K562 (cell line): ENCODE results near the gene GLUD1. TPM values are rescaled to one million over a fixed set of nuclear protein-coding genes. Genes with fewer than 3 reads are reported as not detected.
A peak's percentile ranks its signal among the peaks of the same experiment; 100 is the strongest.
"Not testable (repeated sequence)": the region's sequence is repeated elsewhere in the genome, so short reads cannot be mapped to it uniquely, and the experiment has no call there.

Experiments
- ATAC-seq: fragments of 200-7000 bp; cut with Tn5 transposase; 3 replicates; pipeline ENCODE4 v1.9.1; 2020; ENCODE audit warnings: moderate library complexity
- BruUV-seq: library from RNA; stranded (reverse); fragments of 400-500 nt; replicated peaks from 2 replicates; lab custom pipeline; 2021; lab: Mats Ljungman, UMichigan
- CTCF ChIA-PET: fragments of 300-600 bp; formaldehyde crosslinking; extraction: SDS; loops from one replicate; lab custom pipeline; 2021; ENCODE audit warnings: low intra/inter-chr PET ratio; lab: Yijun Ruan, JAX
- POLR2A ChIA-PET: fragments of 300-600, 350-650 bp; sonication (Branson Sonifier 250); formaldehyde crosslinking; extraction: SDS; loops from one replicate; lab custom pipeline; 2021; ENCODE audit warnings: antibody characterized with exemption, inconsistent platforms; lab: Yijun Ruan, JAX
- DNase-seq, 4 experiments: peaks; one replicate each; pipeline versions ENCODE4 v3.0.0 to v3.0.0-alpha.2; 2011 to 2018; ENCODE audit warnings: low spot score in 3 of 4, mixed read lengths in 3 of 4; ENCODE audit errors: extremely low read depth in 1 of 4
- FAIRE-seq: peaks from 2 replicates; lab custom pipeline; 2011; peaks lifted over from hg19 to GRCh38; lab: Jason Lieb, UNC
- H2AFZ ChIP-seq: 2 replicates; pipeline ENCODE4 v1.6.0; 2011; ENCODE audit warnings: low read depth, low read length, control low read depth, inconsistent platforms
- H3K27ac ChIP-seq: fragments of 200-600 bp; 3 replicates; pipeline ENCODE4 v1.8.0; 2011; ENCODE audit warnings: low read depth, mild to moderate bottlenecking, control low read depth, inconsistent platforms, low read length, moderate library complexity, mixed read lengths; ENCODE audit errors: extremely low read depth
- H3K27me3 ChIP-seq, 2 experiments: fragments of 300-600 bp in 1 of 2; 2 replicates in 1 of 2; 3 replicates in 1 of 2; pipeline versions ENCODE4 v1.6.0 to v1.8.0; 2011; ENCODE audit warnings: inconsistent platforms in 2 of 2, low read length in 2 of 2, mild to moderate bottlenecking in 1 of 2, mixed read lengths in 1 of 2, moderate library complexity in 1 of 2; ENCODE audit not compliant: control insufficient read depth in 2 of 2, insufficient read depth in 2 of 2
- H3K36me3 ChIP-seq: fragments of 300-600 bp; 3 replicates; pipeline ENCODE4 v1.8.0; 2011; ENCODE audit warnings: mild to moderate bottlenecking, low read length, inconsistent platforms; ENCODE audit not compliant: control insufficient read depth, insufficient read depth
- H3K4me1 ChIP-seq, 2 experiments: fragments of 200-600 bp in 1 of 2; replicated peaks in 1 of 2; 2 replicates in 1 of 2; 3 replicates in 1 of 2; pipeline versions ENCODE4 v1.5.1 to v1.8.0; 2011; ENCODE audit warnings: inconsistent platforms in 2 of 2, low read length in 2 of 2, mild to moderate bottlenecking in 1 of 2, mixed read lengths in 1 of 2, moderate library complexity in 1 of 2; ENCODE audit not compliant: control insufficient read depth in 2 of 2, insufficient read depth in 2 of 2
- H3K4me2 ChIP-seq: 2 replicates; pipeline ENCODE4 v1.6.1; 2011; ENCODE audit warnings: low read length, control low read depth, inconsistent platforms, mixed read lengths; ENCODE audit not compliant: insufficient read depth
- H3K4me3 ChIP-seq: fragments of 200-600 bp; sonication (generic), shearing (Covaris generic); 2 replicates; pipeline ENCODE4 v1.5.1; 2016; ENCODE audit warnings: control low read depth, inconsistent platforms
- H3K79me2 ChIP-seq: fragments of 200-600 bp; 3 replicates; pipeline ENCODE4 v1.8.0; 2011; ENCODE audit warnings: low read length, inconsistent platforms; ENCODE audit not compliant: control insufficient read depth, insufficient read depth
- H3K9ac ChIP-seq, 2 experiments: 2 replicates each; pipeline versions ENCODE4 v1.6.0 to v1.6.1; 2011; ENCODE audit warnings: low read depth in 2 of 2, low read length in 2 of 2, control low read depth in 1 of 2, inconsistent platforms in 1 of 2, mild to moderate bottlenecking in 1 of 2, mixed read lengths in 1 of 2; ENCODE audit not compliant: insufficient read depth in 1 of 2
- H3K9me1 ChIP-seq: one replicate; pipeline ENCODE4 v1.6.0; 2011; ENCODE audit warnings: inconsistent platforms, mild to moderate bottlenecking, low read length, moderate library complexity; ENCODE audit not compliant: control insufficient read depth, insufficient read depth
- H3K9me3 ChIP-seq: replicated peaks from 2 replicates; pipeline ENCODE4 v1.5.1; 2011; ENCODE audit warnings: low read depth, low read length, inconsistent platforms; ENCODE audit not compliant: control insufficient read depth, insufficient read depth
- H4K20me1 ChIP-seq: replicated peaks from 2 replicates; pipeline ENCODE4 v1.6.1; 2011; ENCODE audit warnings: low read length, inconsistent platforms, mixed read lengths; ENCODE audit not compliant: control insufficient read depth, insufficient read depth
- NFYB ChIP-seq: IDR thresholded peaks from 2 replicates; pipeline ENCODE4 v1.6.1; 2011; ENCODE audit warnings: mild to moderate bottlenecking, moderate library complexity; ENCODE audit not compliant: insufficient read length; ENCODE audit errors: extremely low read depth
- POLR3G ChIP-seq: IDR thresholded peaks from 2 replicates; pipeline ENCODE4 v1.6.1; 2011; ENCODE audit not compliant: insufficient read length, insufficient replicate concordance; ENCODE audit errors: extremely low read depth
- RNF2 ChIP-seq: sonication (generic); IDR thresholded peaks from 2 replicates; pipeline ENCODE4 v1.6.1; 2016
- YY1 ChIP-seq, 3 experiments: IDR thresholded peaks; 2 replicates each; pipeline ENCODE4 v1.6.1; 2011; ENCODE audit warnings: low read length in 2 of 3, mild to moderate bottlenecking in 2 of 3, moderate library complexity in 2 of 3, borderline replicate concordance in 1 of 3, control low read depth in 1 of 3, low read depth in 1 of 3; ENCODE audit not compliant: insufficient read depth in 3 of 3, insufficient replicate concordance in 2 of 3, control insufficient read depth in 1 of 3, insufficient read length in 1 of 3; ENCODE audit errors: extremely low read depth in 1 of 3
- WGBS: fragments of 100-300 bp; shearing (Covaris generic); methylation state at CpG from one replicate; pipeline ENCODE4 v1.1.6; 2016; ENCODE audit warnings: low coverage, mixed read lengths; ENCODE audit not compliant: insufficient coverage; ENCODE audit errors: missing lambda C conversion rate; 5-methylcytosine and 5-hydroxymethylcytosine counted together
- in situ Hi-C: fragments of 300-500 bp; cut with MboI; formaldehyde crosslinking; loops from 4 replicates; pipeline ENCODE4 v1.15.0; 2018; ENCODE audit warnings: inconsistent platforms, mixed read lengths
- intact Hi-C: fragments of 100-400 bp; cut with micrococcal nuclease; formaldehyde crosslinking; loops from 2 replicates; pipeline ENCODE4 v1.14.2; 2022
- polyA plus RNA-seq, 8 experiments: library from polyadenylated mRNA; depleted of rRNA in 4 of 8; stranded (reverse) in 5 of 8; unstranded in 3 of 8; fragments of >200 nt; fragmentation: Nextera tagmentation in 2 of 8; fragmentation: Illumina TruSeq in 1 of 8; extraction: Ambion mirVana in 2 of 8; extraction: Trizol in 1 of 8; gene quantifications; 2 replicates each; pipeline versions ENCODE4 v1.2.1 to v1.2.3, GENCODE V29; 2011 to 2014; ENCODE audit warnings: inconsistent platforms in 1 of 8, missing spikeins in 1 of 8
- total RNA-seq, 7 experiments: library from RNA; depleted of rRNA in 6 of 7; stranded (reverse); fragments of >200 nt in 6 of 7; fragmentation: Illumina TruSeq in 2 of 7; extraction: Trizol in 2 of 7; gene quantifications; 2 replicates each; pipeline versions ENCODE4 v1.2.1 to v1.2.3, GENCODE V29; 2011 to 2021; ENCODE audit warnings: low replicate concordance in 1 of 7
- TF ChIP-seq, protein P1 (sequence below): fragments of 450-650 bp; IDR thresholded peaks from 2 replicates; pipeline ENCODE4 v1.7.0; 2016; ENCODE audit warnings: borderline replicate concordance

Gene GLUD1
- total and polyA plus RNA-seq, 9 of the 15 experiments (the other 6 are each of a cell fraction or from before 2014, with no cell fraction given), result 21.9 to 92.0 (median 76.3) TPM

DNA sequence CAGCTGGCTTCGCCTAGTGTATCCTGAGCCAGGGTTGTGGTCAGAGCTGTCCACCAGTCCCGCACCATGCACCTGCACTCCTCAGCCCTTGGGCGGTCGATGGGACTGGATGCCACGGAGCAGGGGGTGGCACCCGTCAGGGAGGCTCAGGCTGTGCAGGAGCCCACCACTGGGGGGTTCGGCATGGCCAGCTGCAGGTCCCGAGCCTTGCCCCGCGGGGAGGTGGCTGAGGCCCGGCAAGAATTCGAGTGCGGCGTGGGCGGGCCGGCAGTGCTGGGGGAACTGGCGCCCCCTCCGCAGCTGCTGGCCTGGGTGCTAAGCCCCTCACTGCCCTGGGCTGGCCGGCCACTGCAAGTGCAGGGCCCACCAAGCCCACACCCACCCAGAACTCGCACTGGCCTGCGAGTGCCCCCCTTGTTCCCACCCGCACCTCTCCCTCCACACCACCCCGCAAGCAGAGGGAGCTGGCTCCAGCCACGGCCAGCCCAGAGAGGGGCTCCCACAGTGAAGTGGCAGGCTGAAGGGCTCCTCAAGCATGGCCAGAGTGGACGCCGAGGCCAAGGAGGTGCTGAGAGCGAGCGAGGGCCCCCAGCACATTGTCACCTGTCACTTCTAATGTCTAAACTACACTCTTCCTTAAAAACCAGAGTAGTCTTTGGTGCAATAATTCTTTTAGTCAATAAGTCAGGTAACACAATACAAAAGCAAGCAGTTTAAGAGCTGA is 63.6 kb downstream of the GLUD1 start (continued):
- TF ChIP-seq, protein P1, sequence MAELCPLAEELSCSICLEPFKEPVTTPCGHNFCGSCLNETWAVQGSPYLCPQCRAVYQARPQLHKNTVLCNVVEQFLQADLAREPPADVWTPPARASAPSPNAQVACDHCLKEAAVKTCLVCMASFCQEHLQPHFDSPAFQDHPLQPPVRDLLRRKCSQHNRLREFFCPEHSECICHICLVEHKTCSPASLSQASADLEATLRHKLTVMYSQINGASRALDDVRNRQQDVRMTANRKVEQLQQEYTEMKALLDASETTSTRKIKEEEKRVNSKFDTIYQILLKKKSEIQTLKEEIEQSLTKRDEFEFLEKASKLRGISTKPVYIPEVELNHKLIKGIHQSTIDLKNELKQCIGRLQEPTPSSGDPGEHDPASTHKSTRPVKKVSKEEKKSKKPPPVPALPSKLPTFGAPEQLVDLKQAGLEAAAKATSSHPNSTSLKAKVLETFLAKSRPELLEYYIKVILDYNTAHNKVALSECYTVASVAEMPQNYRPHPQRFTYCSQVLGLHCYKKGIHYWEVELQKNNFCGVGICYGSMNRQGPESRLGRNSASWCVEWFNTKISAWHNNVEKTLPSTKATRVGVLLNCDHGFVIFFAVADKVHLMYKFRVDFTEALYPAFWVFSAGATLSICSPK, result no peak
- TF ChIP-seq RNF2 (no peak), YY1 (IDR thresholded peaks at IDR 0.05; ENCODE audit: borderline replicate concordance in 1 of 3, control insufficient read depth in 1 of 3, extremely low read depth in 1 of 3, insufficient read depth in 3 of 3, insufficient read length in 1 of 3, insufficient replicate concordance in 2 of 3, low read depth in 1 of 3, low read length in 2 of 3) (no peak), POLR3G (no peak)

DNA sequence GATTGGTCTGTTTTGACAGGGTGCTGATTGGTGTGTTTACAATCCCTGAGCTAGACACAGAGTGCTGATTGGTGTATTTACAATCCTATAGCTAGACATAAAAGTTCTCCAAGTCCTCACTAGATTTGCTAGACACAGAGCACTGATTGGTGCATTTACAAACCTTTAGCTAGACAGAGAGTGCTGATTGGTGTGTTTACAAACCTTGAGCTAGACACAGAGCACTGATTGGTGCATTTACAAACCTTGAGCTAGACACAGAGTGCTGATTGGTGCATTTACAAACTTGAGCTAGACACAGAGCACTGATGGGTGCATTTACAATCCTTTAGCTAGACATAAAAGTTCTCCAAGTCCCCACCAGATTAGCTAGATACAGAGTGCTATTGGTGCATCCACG is 64.2 kb downstream of the GLUD1 start:
- H3K79me2 ChIP-seq, POLR2A ChIA-PET, in situ Hi-C loops: not testable (repeated sequence)

DNA sequence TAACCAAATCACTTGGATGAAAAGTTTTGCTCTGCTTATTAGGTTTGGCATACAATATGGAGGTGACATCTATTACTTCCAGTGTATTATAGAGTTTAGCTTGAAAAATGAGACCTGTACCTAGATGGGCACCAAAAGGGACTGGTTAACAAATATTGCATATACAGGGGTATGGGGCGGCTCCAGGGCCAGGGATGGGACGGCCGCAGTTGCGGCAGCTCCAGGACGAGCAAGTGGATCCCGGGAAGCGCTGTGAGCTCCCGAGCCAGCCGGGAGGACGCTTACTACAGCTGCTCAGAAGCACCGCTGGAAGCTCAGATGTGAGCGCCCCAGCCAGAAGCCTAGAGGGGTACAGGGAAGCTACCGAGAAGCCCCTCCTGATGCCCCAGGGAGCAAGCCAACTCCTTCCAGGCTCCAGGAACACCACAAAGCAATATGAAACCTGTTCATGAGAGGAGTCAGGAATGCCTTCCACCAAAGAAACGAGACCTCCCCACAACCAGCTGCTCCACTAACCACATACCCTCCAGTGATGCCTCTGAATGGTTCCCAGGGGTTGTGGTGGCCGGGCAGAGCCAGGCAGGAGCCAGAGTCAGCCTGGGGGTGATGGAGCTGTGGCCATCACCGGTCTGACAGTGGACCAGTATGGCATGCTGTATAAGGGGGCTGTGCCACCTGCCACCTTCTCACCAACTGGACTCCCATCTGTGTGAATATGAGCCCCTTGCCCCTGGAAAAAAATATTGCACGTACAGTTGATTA is 67.7 kb downstream of the GLUD1 start:
- in situ Hi-C loops, H3K9ac ChIP-seq, H3K4me1 ChIP-seq, H3K9me1 ChIP-seq, CTCF ChIA-PET, H3K4me2 ChIP-seq, POLR2A ChIA-PET, DNase-seq, H3K27ac ChIP-seq, BruUV-seq, FAIRE-seq, H3K4me3 ChIP-seq, intact Hi-C loops, H2AFZ ChIP-seq, H3K36me3 ChIP-seq, H3K27me3 ChIP-seq, H4K20me1 ChIP-seq, ATAC-seq, H3K9me3 ChIP-seq, H3K79me2 ChIP-seq: not testable (repeated sequence)
- WGBS, result 83% methylated on average over 13 of the region's 17 CpGs

More for the DNA sequence above, 64.2 kb downstream of the GLUD1 start:
- not testable (repeated sequence) for H3K4me2 ChIP-seq, H3K9me3 ChIP-seq, H3K9ac ChIP-seq, DNase-seq, H3K9me1 ChIP-seq, FAIRE-seq, H3K4me3 ChIP-seq
- TF ChIP-seq NFYB, result peak; percentile 21
- TF ChIP-seq, all 486 proteins: peak for 1; not testable (repeated sequence) for 485
- H3K27ac ChIP-seq, H2AFZ ChIP-seq, H4K20me1 ChIP-seq, H3K36me3 ChIP-seq, H3K4me1 ChIP-seq, BruUV-seq, intact Hi-C loops, H3K27me3 ChIP-seq, CTCF ChIA-PET, ATAC-seq: not testable (repeated sequence)
- WGBS, result 50% methylated on average over 1 of the region's 1 CpG
